C4-2B (cell line): ENCODE data around the gene VSIG1.

Source experiments
- H3K27ac ChIP-seq: fragments of 450-650 bp; 2 replicates; pipeline ENCODE4 v1.5.1; 2017
- CTCF ChIP-seq: fragments of 450-650 bp; conservative IDR thresholded peaks from 2 replicates; pipeline ENCODE4 v1.5.1; 2017; ENCODE audit warnings: mild to moderate bottlenecking
- ZFX ChIP-seq: fragments of 450-650 bp; IDR thresholded peaks from 2 replicates; pipeline ENCODE4 v1.6.1; 2017

Gene VSIG1

GRCh38 chrX:108044554-108045256 is at the start of gene VSIG1:
VSIG1 (plus strand) TSS chrX:108045065; CDS start chrX:108045131, 66 bp downstream.
- H3K27ac ChIP-seq: no peak within 1 kb of the TSS
- TF ChIP-seq CTCF (no peak), ZFX (no peak)

GRCh38 chrX:107996124-107996523 is 48.7 kb upstream of the VSIG1 start:
- TF ChIP-seq ZFX: no peak
- no peak for TF ChIP-seq CTCF
- no peak overlapping the region for H3K27ac ChIP-seq

- TF ChIP-seq ZFX (no peak), CTCF (no peak)
Measured at GRCh38 chrX:108000751-108001150, 44.1 kb upstream of the VSIG1 start.

GRCh38 chrX:108001218-108001814 is 43.5 kb upstream of the VSIG1 start:
- TF ChIP-seq CTCF (peak; percentile 78), ZFX (no peak)
- H3K27ac ChIP-seq: peak overlapping the region; percentile 30; the same call in 1 of the 2 replicates

More at GRCh38 chrX:108000751-108001150, 44.1 kb upstream of the VSIG1 start:
- H3K27ac ChIP-seq: peak overlapping the region; percentile 30; the same call in 1 of the 2 replicates

- no peak overlapping the region for H3K27ac ChIP-seq
- TF ChIP-seq ZFX (no peak), CTCF (no peak)
Measured at GRCh38 chrX:108018656-108019381, 26.0 kb upstream of the VSIG1 start.

GRCh38 chrX:108019382-108019875 is 25.4 kb upstream of the VSIG1 start:
- TF ChIP-seq ZFX (no peak), CTCF (no peak)
- no peak overlapping the region for H3K27ac ChIP-seq

- H3K27ac ChIP-seq: no peak overlapping the region
- TF ChIP-seq CTCF: peak; percentile 71
- no peak for TF ChIP-seq ZFX
Measured at GRCh38 chrX:108020631-108021030, 24.2 kb upstream of the VSIG1 start.
